HepG2 (cell line): ENCODE results near the gene MEF2B. TPM values are rescaled to one million over a fixed set of nuclear protein-coding genes. Genes with fewer than 3 reads are reported as not detected.

Source experiments
- CBX5 ChIP-seq: sonication (generic); formaldehyde crosslinking; IDR thresholded peaks from 2 replicates; pipeline ENCODE4 v1.4.0; 2020; ENCODE audit warnings: missing genetic modification reagents, borderline replicate concordance
- GLMP ChIP-seq: sonication (generic); formaldehyde crosslinking; IDR thresholded peaks from 2 replicates; pipeline ENCODE4 v1.9.0; 2021; ENCODE audit warnings: missing genetic modification reagents, mild to moderate bottlenecking, borderline replicate concordance
- JUN ChIP-seq: sonication (generic); formaldehyde crosslinking; IDR thresholded peaks from 2 replicates; pipeline ENCODE4 v1.4.0; 2020; ENCODE audit warnings: mild to moderate bottlenecking, missing genetic modification reagents
- KAT2B ChIP-seq: fragments of 150-350 bp; IDR thresholded peaks from 2 replicates; pipeline ENCODE4 v1.6.1; 2014; ENCODE audit warnings: low read depth, low read length, borderline replicate concordance
- MIXL1 ChIP-seq: IDR thresholded peaks from 2 replicates; pipeline ENCODE4 v1.6.1; 2016
- MTA3 ChIP-seq: sonication (generic); formaldehyde crosslinking; IDR thresholded peaks from 2 replicates; pipeline ENCODE4 v1.4.0; 2020; ENCODE audit warnings: missing genetic modification reagents
- NCOA5 ChIP-seq: sonication (generic); formaldehyde crosslinking; IDR thresholded peaks from 2 replicates; pipeline ENCODE4 v1.4.0; 2020; ENCODE audit warnings: missing genetic modification reagents
- RFX5 ChIP-seq: IDR thresholded peaks from 2 replicates; pipeline ENCODE4 v1.6.1; 2011; ENCODE audit warnings: low read depth, low read length, improper control_type of control experiment
- SSRP1 ChIP-seq: IDR thresholded peaks from 2 replicates; pipeline ENCODE4 v1.6.1; 2016; ENCODE audit warnings: control low read depth
- TEAD3 ChIP-seq: optimal IDR thresholded peaks from 2 replicates; pipeline ENCODE3; 2016; ENCODE audit warnings: borderline replicate concordance
- ZBTB8A ChIP-seq: sonication (generic); formaldehyde crosslinking; IDR thresholded peaks from 2 replicates; pipeline ENCODE4 v1.4.0; 2020; ENCODE audit warnings: mild to moderate bottlenecking, low read depth, missing genetic modification reagents, borderline replicate concordance
- ZNF3 ChIP-seq: IDR thresholded peaks from 2 replicates; pipeline ENCODE4 v1.7.0; 2017; ENCODE audit warnings: inconsistent platforms
- ZNF44 ChIP-seq: sonication (generic); formaldehyde crosslinking; IDR thresholded peaks from 2 replicates; pipeline ENCODE4 v1.5.1; 2020; ENCODE audit warnings: mild to moderate bottlenecking, missing genetic modification reagents
- ZSCAN20 ChIP-seq: sonication (generic); formaldehyde crosslinking; IDR thresholded peaks from 2 replicates; pipeline ENCODE4 v1.4.0; 2020; ENCODE audit warnings: missing genetic modification reagents, mild to moderate bottlenecking, borderline replicate concordance
- polyA plus RNA-seq, 8 experiments: library from polyadenylated mRNA; depleted of rRNA in 3 of 8; stranded (reverse) in 7 of 8; unstranded in 1 of 8; fragments of >200 nt; fragmentation: Illumina TruSeq in 4 of 8; extraction: Trizol in 4 of 8; gene quantifications; 2 replicates each; pipeline versions ENCODE4 v1.2.1 to v1.2.3, GENCODE V29; 2011 to 2016; ENCODE audit warnings: low read depth in 4 of 8, missing spikeins in 1 of 8, mixed read lengths in 1 of 8; ENCODE audit not compliant: insufficient read depth in 1 of 8
- total RNA-seq, 5 experiments: library from RNA; depleted of rRNA; stranded (reverse); fragments of >200 nt; fragmentation: Illumina TruSeq; extraction: Trizol; gene quantifications; 2 replicates each; pipeline ENCODE4 v1.2.3, GENCODE V29; 2016; ENCODE audit warnings: low read depth in 1 of 5
- TF ChIP-seq, protein P1 (sequence below): sonication (generic); formaldehyde crosslinking; IDR thresholded peaks from 2 replicates; pipeline ENCODE4 v1.4.0; 2020; ENCODE audit warnings: missing genetic modification reagents, mild to moderate bottlenecking, borderline replicate concordance
- TF ChIP-seq, protein P2 (sequence below): sonication (generic); formaldehyde crosslinking; IDR thresholded peaks from 2 replicates; pipeline ENCODE4 v1.4.0; 2020; ENCODE audit warnings: missing genetic modification reagents, borderline replicate concordance
- TF ChIP-seq, protein P3 (sequence below): sonication (generic); formaldehyde crosslinking; IDR thresholded peaks from 2 replicates; pipeline ENCODE4 v1.4.0; 2020; ENCODE audit warnings: missing genetic modification reagents
- TF ChIP-seq, protein P4 (sequence below): sonication (generic); formaldehyde crosslinking; IDR thresholded peaks from 2 replicates; pipeline ENCODE4 v1.4.0; 2020; ENCODE audit warnings: low read depth, missing genetic modification reagents

The MEF2B gene
- total and polyA plus RNA-seq, 2 of the 13 experiments (the other 11 are each of a cell fraction or from before 2014, with no cell fraction given) = 1.2 to 1.7 TPM

GRCh38 chr19:19203012-19203856, 33.2 kb upstream of the MEF2B start, which contains the start of gene NR2C2AP (continued):
- TF ChIP-seq, protein P1, sequence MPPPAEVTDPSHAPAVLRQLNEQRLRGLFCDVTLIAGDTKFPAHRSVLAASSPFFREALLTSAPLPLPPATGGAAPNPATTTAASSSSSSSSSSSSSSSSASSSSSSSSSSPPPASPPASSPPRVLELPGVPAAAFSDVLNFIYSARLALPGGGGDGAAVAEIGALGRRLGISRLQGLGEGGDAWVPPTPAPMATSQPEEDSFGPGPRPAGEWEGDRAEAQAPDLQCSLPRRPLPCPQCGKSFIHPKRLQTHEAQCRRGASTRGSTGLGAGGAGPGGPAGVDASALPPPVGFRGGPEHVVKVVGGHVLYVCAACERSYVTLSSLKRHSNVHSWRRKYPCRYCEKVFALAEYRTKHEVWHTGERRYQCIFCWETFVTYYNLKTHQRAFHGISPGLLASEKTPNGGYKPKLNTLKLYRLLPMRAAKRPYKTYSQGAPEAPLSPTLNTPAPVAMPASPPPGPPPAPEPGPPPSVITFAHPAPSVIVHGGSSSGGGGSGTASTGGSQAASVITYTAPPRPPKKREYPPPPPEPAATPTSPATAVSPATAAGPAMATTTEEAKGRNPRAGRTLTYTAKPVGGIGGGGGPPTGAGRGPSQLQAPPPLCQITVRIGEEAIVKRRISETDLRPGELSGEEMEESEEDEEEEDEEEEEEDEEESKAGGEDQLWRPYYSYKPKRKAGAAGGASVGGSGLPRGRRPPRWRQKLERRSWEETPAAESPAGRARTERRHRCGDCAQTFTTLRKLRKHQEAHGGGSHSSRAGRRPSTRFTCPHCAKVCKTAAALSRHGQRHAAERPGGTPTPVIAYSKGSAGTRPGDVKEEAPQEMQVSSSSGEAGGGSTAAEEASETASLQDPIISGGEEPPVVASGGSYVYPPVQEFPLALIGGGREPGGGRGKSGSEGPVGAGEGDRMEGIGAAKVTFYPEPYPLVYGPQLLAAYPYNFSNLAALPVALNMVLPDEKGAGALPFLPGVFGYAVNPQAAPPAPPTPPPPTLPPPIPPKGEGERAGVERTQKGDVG (CRISPR knock-in tag) = no peak
- no peak for TF ChIP-seq KAT2B
- no peak for TF ChIP-seq RFX5
- TF ChIP-seq, protein P2, sequence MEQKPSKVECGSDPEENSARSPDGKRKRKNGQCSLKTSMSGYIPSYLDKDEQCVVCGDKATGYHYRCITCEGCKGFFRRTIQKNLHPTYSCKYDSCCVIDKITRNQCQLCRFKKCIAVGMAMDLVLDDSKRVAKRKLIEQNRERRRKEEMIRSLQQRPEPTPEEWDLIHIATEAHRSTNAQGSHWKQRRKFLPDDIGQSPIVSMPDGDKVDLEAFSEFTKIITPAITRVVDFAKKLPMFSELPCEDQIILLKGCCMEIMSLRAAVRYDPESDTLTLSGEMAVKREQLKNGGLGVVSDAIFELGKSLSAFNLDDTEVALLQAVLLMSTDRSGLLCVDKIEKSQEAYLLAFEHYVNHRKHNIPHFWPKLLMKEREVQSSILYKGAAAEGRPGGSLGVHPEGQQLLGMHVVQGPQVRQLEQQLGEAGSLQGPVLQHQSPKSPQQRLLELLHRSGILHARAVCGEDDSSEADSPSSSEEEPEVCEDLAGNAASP (CRISPR knock-in tag) = no peak
- TF ChIP-seq GLMP = no peak
- TF ChIP-seq, protein P3, sequence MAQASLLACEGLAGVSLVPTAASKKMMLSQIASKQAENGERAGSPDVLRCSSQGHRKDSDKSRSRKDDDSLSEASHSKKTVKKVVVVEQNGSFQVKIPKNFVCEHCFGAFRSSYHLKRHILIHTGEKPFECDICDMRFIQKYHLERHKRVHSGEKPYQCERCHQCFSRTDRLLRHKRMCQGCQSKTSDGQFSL (CRISPR knock-in tag) = no peak
- no peak for TF ChIP-seq MTA3 (CRISPR knock-in tag)
- no peak for TF ChIP-seq JUN (CRISPR knock-in tag)
- TF ChIP-seq ZBTB8A = no peak
- no peak for TF ChIP-seq ZNF3 (CRISPR knock-in tag)
- TF ChIP-seq ZNF44 (CRISPR knock-in tag) = peak; percentile 16; the same call in 1 of the 2 replicates
- TF ChIP-seq TEAD3 (CRISPR knock-in tag) = no peak
- no peak for TF ChIP-seq SSRP1
- TF ChIP-seq MIXL1 (CRISPR knock-in tag) = no peak
- 0 out of 2 replicates have a peak, but pooled peaks have one; percentile 46 for TF ChIP-seq ZSCAN20 (CRISPR knock-in tag)
- no peak for TF ChIP-seq CBX5 (CRISPR knock-in tag)
- TF ChIP-seq, protein P4, sequence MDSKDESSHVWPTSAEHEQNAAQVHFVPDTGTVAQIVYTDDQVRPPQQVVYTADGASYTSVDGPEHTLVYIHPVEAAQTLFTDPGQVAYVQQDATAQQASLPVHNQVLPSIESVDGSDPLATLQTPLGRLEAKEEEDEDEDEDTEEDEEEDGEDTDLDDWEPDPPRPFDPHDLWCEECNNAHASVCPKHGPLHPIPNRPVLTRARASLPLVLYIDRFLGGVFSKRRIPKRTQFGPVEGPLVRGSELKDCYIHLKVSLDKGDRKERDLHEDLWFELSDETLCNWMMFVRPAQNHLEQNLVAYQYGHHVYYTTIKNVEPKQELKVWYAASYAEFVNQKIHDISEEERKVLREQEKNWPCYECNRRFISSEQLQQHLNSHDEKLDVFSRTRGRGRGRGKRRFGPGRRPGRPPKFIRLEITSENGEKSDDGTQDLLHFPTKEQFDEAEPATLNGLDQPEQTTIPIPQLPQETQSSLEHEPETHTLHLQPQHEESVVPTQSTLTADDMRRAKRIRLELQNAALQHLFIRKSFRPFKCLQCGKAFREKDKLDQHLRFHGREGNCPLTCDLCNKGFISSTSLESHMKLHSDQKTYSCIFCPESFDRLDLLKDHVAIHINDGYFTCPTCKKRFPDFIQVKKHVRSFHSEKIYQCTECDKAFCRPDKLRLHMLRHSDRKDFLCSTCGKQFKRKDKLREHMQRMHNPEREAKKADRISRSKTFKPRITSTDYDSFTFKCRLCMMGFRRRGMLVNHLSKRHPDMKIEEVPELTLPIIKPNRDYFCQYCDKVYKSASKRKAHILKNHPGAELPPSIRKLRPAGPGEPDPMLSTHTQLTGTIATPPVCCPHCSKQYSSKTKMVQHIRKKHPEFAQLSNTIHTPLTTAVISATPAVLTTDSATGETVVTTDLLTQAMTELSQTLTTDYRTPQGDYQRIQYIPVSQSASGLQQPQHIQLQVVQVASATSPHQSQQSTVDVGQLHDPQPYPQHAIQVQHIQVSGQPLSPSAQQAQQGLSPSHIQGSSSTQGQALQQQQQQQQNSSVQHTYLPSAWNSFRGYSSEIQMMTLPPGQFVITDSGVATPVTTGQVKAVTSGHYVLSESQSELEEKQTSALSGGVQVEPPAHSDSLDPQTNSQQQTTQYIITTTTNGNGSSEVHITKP (CRISPR knock-in tag) = no peak
- no peak for TF ChIP-seq NCOA5
